Spleen (tissue), 7 donors: Measurements from ENCODE around the gene PNPT1.

Source experiments
- POLR2AphosphoS5 ChIP-seq, 3 donors: sonication (generic); formaldehyde crosslinking; IDR thresholded peaks; one replicate each; pipeline ENCODE4 v1.5.1; 2017; ENCODE audit warnings: antibody characterized with exemption in 3 of 3
- TF ChIP-seq, protein P1 (sequence below), 11 experiments: fragments of 200-600 bp in 7 of 11; fragments of 450-650 bp in 4 of 11; sonication (generic) in 4 of 11; IDR thresholded peaks in 8 of 11; conservative IDR thresholded peaks in 3 of 11; 1 replicate in 7 of 11; 2 replicates in 4 of 11; pipeline versions ENCODE4 v1.4.0 to v1.8.0; 2016 to 2021; ENCODE audit warnings: antibody characterized with exemption in 11 of 11, inconsistent platforms in 4 of 11, mild to moderate bottlenecking in 1 of 11
- donor health status: DM: no; HTN: no; CAD: no; lungs with moderate emphysema.
- donor health status: DM: no; HTN: no; CAD: no.
- donor health status: DM: no; HTN: no; CAD: no.

DNA sequence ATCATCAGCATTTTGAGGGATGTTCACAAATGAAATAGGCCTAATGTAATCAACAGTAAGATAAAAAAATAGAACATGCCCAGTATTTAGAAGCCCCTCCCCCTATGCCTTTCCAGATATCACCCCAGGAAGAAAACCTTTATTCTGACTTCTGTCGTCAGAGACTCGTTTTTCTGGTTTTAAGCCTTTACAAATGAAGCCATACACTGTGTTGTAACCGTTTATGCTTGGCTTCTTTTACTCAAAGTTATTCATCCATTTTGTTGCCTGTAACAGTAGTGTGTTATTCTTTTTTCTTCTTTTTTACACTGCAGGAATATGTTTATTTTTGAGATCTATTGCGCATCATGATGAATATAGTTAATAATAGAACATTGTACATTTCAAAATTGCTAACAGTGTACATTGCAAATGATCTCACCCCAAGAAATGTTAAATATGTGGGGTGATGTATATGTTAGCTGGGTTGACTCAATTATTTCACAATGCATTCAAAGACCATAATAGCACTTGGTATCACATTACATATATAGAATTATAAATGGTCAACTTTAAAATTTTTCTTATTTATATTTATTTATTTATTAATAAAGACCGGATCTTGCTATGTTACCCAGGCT, 28.1 kb upstream of the PNPT1 start:
- TF ChIP-seq, protein P1, sequence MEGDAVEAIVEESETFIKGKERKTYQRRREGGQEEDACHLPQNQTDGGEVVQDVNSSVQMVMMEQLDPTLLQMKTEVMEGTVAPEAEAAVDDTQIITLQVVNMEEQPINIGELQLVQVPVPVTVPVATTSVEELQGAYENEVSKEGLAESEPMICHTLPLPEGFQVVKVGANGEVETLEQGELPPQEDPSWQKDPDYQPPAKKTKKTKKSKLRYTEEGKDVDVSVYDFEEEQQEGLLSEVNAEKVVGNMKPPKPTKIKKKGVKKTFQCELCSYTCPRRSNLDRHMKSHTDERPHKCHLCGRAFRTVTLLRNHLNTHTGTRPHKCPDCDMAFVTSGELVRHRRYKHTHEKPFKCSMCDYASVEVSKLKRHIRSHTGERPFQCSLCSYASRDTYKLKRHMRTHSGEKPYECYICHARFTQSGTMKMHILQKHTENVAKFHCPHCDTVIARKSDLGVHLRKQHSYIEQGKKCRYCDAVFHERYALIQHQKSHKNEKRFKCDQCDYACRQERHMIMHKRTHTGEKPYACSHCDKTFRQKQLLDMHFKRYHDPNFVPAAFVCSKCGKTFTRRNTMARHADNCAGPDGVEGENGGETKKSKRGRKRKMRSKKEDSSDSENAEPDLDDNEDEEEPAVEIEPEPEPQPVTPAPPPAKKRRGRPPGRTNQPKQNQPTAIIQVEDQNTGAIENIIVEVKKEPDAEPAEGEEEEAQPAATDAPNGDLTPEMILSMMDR (IDR thresholded peaks at IDR 0.05 in 8 of 11, conservative IDR thresholded peaks at IDR 0.05 in 3 of 11) = no peak
- no peak for TF ChIP-seq POLR2AphosphoS5 (IDR thresholded peaks at IDR 0.05)
